Mesodermal cell (in vitro differentiated cells): Measurements from ENCODE around the gene OBI1.

Experiments used
- H3K27ac ChIP-seq: 2 replicates; pipeline ENCODE4 v1.7.0; 2013; ENCODE audit warnings: mild to moderate bottlenecking, low read depth, low read length, moderate library complexity; ENCODE audit not compliant: severe bottlenecking
- H3K36me3 ChIP-seq: 2 replicates; pipeline ENCODE4 v1.7.1; 2013; ENCODE audit warnings: mild to moderate bottlenecking, low read length, moderate library complexity; ENCODE audit not compliant: control insufficient read depth, insufficient read depth
- H3K4me1 ChIP-seq: one replicate; pipeline ENCODE4 v1.7.1; 2013; ENCODE audit warnings: mild to moderate bottlenecking, low read length; ENCODE audit not compliant: insufficient read depth, control insufficient read depth, poor library complexity, severe bottlenecking
- H3K4me3 ChIP-seq: 2 replicates; pipeline ENCODE4 v1.7.0; 2013; ENCODE audit warnings: low read length, control low read depth, mild to moderate bottlenecking; ENCODE audit not compliant: insufficient read depth, poor library complexity, severe bottlenecking; ENCODE audit errors: extremely low read depth
- H3K9me3 ChIP-seq: 2 replicates; pipeline ENCODE4 v1.7.1; 2013; ENCODE audit warnings: mild to moderate bottlenecking, low read length, moderate library complexity; ENCODE audit not compliant: control insufficient read depth
- WGBS, 2 experiments: methylation state at CpG; one replicate each; pipeline ENCODE4 v1.1.5; 2013; ENCODE audit warnings: missing lambda C conversion rate in 2 of 2; ENCODE audit not compliant: insufficient coverage in 2 of 2; 5-methylcytosine and 5-hydroxymethylcytosine counted together

The OBI1 gene

DNA sequence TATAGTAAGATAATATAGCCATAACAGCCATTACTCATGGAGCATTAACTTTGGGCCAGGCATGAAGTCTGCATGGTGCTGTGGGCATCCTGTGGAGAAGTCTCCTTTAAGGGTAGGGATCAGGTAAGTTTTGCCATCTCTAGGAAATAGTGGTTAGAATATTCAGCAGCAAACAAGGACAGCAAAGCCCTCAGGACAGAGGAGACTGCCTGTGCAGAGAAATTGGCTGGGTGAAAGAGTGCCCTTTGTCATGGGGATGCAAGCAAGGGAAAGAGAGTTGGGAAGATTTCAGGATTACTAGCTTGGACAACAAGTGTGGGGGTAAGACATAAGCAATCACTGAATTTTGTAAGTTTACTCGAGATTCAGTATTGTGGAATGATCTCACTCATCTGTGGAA, 15.7 kb upstream of the OBI1 start:
- WGBS, 2 experiments = 82 to 91% methylated on average over 1 of the region's 1 CpG
- H3K4me1 ChIP-seq = peaks cover 5% of the 10 kb centered on the region
- no peaks in the 10 kb centered on the region for H3K9me3 ChIP-seq
- no peaks in the 10 kb centered on the region for H3K36me3 ChIP-seq
- no peak overlapping the region for H3K4me3 ChIP-seq
- no peak overlapping the region for H3K27ac ChIP-seq

DNA sequence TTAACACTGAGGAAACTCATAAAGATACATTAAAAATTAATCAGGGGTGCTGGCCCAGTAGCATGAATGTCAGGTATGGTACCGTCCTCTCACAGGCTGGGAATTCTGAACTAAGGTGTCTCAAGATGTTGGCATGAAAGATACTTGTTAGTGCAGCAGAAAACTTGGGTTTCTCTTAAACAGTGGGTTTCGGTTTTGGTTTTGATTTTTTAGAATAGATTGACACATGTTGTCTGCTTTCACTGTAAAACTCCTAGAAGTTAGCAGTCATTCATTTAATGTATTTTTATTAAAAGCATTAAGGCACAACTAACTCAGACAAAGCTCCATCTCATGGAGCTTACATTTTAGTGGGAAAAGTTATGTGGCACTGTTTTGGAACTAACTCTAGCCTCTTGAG, 3.5 kb upstream of the OBI1 start:
- H3K9me3 ChIP-seq = peaks cover 3% of the 10 kb centered on the region
- peaks cover 4% of the 10 kb centered on the region for H3K4me1 ChIP-seq
- H3K4me3 ChIP-seq = no peak overlapping the region
- WGBS, 2 experiments = 100% methylated on average over 1 of the region's 2 CpGs; no CpG with 5 or more reads in 1 of the 2 experiments
- H3K27ac ChIP-seq = no peak overlapping the region
- H3K36me3 ChIP-seq = no peaks in the 10 kb centered on the region

DNA sequence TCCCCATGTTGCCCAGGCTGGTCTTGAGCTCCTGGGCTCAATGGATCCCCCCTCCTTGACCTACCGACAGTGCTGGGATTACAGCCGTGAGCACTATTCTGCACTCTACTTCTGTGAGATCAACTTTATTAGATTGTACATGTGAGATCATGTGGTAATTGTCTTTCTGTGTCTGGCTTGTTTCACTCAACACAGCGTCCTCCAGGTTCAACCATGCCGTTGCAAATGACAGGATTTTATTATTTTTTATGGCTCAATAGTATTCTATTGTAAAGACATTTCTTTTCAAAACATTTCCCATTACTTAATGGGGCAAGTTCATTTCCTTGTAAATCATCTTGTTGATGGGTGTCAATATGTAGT, 1.5 kb upstream of the OBI1 start:
- H3K4me3 ChIP-seq = no peak overlapping the region
- H3K27ac ChIP-seq = no peak overlapping the region
- 83% methylated on average over 1 of the region's 4 CpGs; no CpG with 5 or more reads in 1 of the 2 experiments for WGBS, 2 experiments
- peaks cover 7% of the 10 kb centered on the region for H3K36me3 ChIP-seq
- peaks cover 4% of the 10 kb centered on the region for H3K4me1 ChIP-seq
- H3K9me3 ChIP-seq = peaks cover 3% of the 10 kb centered on the region

DNA sequence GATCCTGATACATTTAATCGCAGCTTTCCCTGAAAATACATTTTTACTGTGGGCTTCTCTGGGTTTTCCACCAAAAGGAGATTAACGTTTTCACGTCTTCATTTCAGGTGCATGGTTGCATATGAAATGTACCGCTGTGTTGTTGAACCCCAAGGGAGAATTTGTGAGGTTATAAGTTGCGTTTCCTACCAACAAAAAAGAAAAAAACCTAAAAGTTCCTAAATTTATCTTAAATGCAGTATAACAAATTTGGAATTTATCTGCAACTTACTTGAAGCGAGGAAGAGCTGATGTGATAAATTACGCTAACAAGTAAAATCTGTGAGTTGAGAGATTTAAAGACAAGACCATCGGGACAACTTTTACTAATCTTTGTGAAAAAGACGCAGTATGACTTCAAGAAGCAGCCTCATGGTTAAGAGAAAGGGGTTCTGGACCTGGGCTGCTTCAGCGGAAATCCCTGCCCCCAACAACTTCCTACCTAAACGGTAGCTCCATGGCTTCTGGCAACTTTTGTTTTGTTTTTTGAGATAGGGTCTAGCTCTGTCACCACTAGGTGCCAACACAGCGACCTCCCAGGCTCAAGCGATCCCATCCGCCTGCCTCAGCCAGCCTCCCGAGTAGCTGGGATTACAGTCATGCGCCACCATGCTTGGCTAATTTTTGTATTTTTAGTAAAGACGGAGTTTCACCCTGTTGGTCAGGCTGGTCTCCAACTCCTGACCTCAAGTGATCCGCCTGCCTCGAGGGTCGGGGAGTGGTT, 958 bp upstream of the OBI1 start:
- 93 to 96% methylated on average over 10 to 17 of the region's 20 CpGs for WGBS, 2 experiments

DNA sequence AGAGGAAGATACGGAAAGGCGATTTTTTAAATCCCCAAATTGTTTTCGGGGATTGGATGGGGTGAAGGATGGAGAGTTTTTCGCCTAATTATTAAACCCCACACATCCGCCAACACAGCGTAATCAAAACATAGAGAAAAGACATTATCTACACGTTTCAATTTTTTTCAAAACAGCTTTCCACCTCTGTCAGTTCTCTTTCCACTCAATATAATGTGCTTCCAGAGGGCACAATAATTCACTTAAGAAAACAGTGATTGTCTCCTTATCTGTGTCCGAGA, 435 bp upstream of the OBI1 start:
- Histone ChIP-seq H3K36me3 (peaks cover 8% of the 10 kb centered on the region), H3K4me1 (no peaks in the 10 kb centered on the region), H3K27ac (no peak overlapping the region), H3K9me3 (no peaks in the 10 kb centered on the region), H3K4me3 (no peak overlapping the region)
- 85 to 87% methylated on average over 4 to 6 of the region's 8 CpGs for WGBS, 2 experiments

More for the DNA sequence above, 958 bp upstream of the OBI1 start:
- H3K9me3 ChIP-seq = peaks cover under 1% of the 10 kb centered on the region
- peaks cover 8% of the 10 kb centered on the region for H3K36me3 ChIP-seq
- H3K4me3 ChIP-seq = no peak overlapping the region
- H3K27ac ChIP-seq = no peak overlapping the region
- H3K4me1 ChIP-seq = peaks cover 1% of the 10 kb centered on the region

DNA sequence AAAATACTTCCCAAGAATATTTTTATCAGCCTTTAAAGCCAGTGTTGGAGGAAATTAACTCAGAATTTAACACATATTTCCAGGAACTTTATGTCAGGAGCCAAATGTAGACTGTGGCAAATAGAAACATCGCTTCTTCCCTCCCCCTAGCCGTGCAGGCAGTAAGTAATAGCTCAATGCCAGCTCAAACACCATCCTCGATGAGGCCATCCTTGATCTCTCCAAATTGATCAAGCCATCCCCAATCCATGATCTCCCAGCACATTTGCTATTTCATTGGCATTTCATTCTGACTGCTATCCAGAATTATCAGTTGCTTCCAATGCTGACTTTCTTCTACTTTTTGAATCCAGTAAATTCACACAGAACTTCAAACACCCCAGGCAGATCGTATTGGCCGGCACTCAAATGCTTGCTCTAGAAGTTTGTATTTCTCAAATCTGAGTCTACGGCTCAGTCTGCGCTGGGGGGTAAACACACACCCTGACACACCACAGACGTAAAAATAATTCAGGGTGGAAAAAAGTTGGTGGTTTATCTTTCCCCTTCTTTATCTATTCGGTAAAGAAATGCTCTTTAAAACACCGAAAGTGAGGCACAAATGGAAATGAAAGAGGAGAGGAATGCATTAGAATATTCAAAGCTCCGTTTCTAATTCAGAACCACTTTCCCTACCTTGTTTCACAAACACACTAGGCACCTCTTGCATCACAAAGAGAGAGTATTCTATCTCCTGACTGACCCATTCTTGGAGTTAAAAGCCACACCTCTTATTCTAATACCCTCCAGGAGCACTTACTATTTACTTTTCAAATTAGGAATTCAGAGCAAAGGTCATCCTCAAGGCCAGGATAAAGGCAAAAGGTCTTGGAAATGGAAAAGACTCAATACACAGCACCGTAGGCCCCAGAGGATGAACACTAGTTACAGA, 991 bp downstream of the OBI1 start:
- Histone ChIP-seq H3K9me3 (no peaks in the 10 kb centered on the region), H3K4me3 (peak overlapping the region; percentile 77), H3K4me1 (no peaks in the 10 kb centered on the region), H3K27ac (peak overlapping the region; percentile 79), H3K36me3 (peaks cover 8% of the 10 kb centered on the region)
- WGBS, 2 experiments = 8 to 15% methylated on average over 4 to 6 of the region's 12 CpGs

DNA sequence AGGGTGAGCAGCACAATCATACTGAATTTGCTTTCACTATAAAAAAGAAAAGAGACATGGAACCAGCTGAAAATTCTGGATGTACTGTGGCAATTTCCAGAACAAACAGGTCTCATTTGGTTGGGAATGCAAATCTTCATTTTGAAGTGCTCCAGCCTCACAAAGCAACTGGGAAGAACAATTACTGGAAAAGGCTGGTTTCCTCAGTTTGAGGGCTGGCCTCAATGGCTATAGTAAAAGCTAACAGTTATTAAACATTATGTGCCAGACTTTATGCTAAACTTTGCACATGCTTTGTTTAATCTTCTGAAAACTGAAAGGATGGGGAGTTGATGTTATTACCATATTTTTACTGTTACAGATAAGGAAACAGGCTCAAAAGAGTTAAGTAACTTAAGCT, 3.0 kb downstream of the OBI1 start:
- Histone ChIP-seq H3K4me3 (no peak overlapping the region), H3K4me1 (no peaks in the 10 kb centered on the region), H3K9me3 (no peaks in the 10 kb centered on the region), H3K36me3 (peaks cover 8% of the 10 kb centered on the region), H3K27ac (no peak overlapping the region)

DNA sequence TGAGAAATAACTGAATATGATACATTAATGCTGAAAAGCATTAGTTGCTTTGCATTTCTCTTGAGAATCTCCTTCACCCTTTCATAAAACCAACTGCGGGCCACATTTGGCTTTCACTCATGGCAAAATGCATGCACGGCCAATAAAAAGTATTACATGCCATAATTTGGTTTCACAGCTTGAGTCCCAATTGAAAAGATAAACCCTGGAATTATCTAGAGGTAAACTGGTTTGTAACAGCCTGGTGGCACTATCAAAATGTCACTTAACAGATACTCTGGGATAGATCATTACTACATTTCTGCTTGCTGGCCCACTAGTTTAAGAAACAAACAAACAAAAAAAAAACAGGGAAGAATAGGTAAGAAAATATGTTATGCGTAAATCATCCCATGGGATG, 3.9 kb downstream of the OBI1 start:
- 86 to 96% methylated on average over 1 to 2 of the region's 3 CpGs for WGBS, 2 experiments
- Histone ChIP-seq H3K27ac (no peak overlapping the region), H3K4me3 (no peak overlapping the region), H3K4me1 (peaks cover 7% of the 10 kb centered on the region), H3K36me3 (peaks cover 8% of the 10 kb centered on the region), H3K9me3 (no peaks in the 10 kb centered on the region)

DNA sequence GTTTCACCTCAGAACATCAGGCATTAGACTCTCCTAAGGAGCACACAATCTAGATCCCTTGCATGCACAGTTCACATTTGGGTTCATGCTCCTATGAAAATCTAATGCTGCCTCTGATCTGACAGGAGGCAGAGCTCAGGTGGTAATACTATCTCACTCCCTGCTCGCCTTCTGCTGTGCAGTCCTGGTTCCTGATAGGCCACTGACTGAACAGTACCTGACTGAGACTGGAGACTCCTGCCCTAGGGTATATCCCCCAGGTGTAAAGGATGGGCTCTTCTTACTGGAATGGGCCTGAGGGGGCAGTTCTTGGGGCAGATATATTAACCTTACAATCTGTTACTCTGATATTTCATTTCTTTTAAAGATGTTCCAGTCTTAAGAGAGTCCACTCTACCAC, 6.3 kb downstream of the OBI1 start:
- WGBS, 2 experiments = 78 to 83% methylated on average over 1 of the region's 1 CpG
- Histone ChIP-seq H3K27ac (no peak overlapping the region), H3K4me1 (peaks cover 14% of the 10 kb centered on the region), H3K36me3 (peaks cover 8% of the 10 kb centered on the region), H3K9me3 (no peaks in the 10 kb centered on the region), H3K4me3 (no peak overlapping the region)

DNA sequence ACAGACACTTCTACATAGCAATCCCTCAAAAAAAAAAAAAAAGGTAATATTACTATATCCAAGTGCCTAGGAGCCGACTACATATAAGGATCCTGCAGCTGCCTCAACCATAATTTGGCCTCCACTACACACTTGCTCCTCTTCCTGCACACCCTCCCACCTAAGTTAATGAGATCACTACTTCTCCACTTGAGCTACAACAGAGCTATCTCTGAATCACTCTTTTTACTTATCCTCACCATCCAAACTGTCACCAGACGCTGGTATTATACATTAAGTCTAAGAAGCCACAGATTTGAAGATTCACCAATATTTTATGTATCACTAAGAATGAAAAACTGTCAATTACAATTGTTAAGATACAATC, 8.3 kb downstream of the OBI1 start:
- Histone ChIP-seq H3K27ac (no peak overlapping the region), H3K4me3 (no peak overlapping the region), H3K4me1 (peaks cover 14% of the 10 kb centered on the region), H3K9me3 (no peaks in the 10 kb centered on the region), H3K36me3 (peaks cover 4% of the 10 kb centered on the region)
- 89 to 100% methylated on average over 1 of the region's 2 CpGs for WGBS, 2 experiments
